HepG2 (cell line): Measurements from ENCODE around the gene HSPA1A. TPM values are rescaled to one million over a fixed set of nuclear protein-coding genes. Genes with fewer than 3 reads are reported as not detected.
A peak's percentile ranks its signal among the peaks of the same experiment; 100 is the strongest.

Experiments
- BHLHE40 ChIP-seq: IDR thresholded peaks from 2 replicates; pipeline ENCODE4 v1.6.1; 2011; ENCODE audit warnings: low read length, improper control_type of control experiment
- FOXC1 ChIP-seq: sonication (generic); formaldehyde crosslinking; IDR thresholded peaks from 2 replicates; pipeline ENCODE4 v1.8.0; 2022; ENCODE audit warnings: mild to moderate bottlenecking, missing genetic modification reagents, borderline replicate concordance
- GLI4 ChIP-seq: sonication (generic); formaldehyde crosslinking; IDR thresholded peaks from 2 replicates; pipeline ENCODE4 v1.5.1; 2020; ENCODE audit warnings: missing genetic modification reagents, mild to moderate bottlenecking, moderate library complexity, borderline replicate concordance
- PLSCR1 ChIP-seq: sonication (generic); formaldehyde crosslinking; IDR thresholded peaks from 2 replicates; pipeline ENCODE4 v1.5.0; 2020; ENCODE audit warnings: missing genetic modification reagents, mild to moderate bottlenecking, borderline replicate concordance
- RARG ChIP-seq: sonication (generic); formaldehyde crosslinking; IDR thresholded peaks from 2 replicates; pipeline ENCODE4 v1.4.0; 2020; ENCODE audit warnings: low read depth, mild to moderate bottlenecking, missing genetic modification reagents
- THYN1 ChIP-seq: sonication (generic); formaldehyde crosslinking; IDR thresholded peaks from 2 replicates; pipeline ENCODE4 v1.8.1; 2023; ENCODE audit warnings: low read depth, mild to moderate bottlenecking, moderate library complexity, missing genetic modification reagents, borderline replicate concordance
- ZNF597 ChIP-seq: sonication (generic); formaldehyde crosslinking; IDR thresholded peaks from 2 replicates; pipeline ENCODE4 v1.5.0; 2020; ENCODE audit warnings: missing genetic modification reagents
- ZNF7 ChIP-seq: IDR thresholded peaks from 2 replicates; pipeline ENCODE4 v1.6.1; 2016; ENCODE audit warnings: missing biosample characterization, missing genetic modification reagents
- ZNF841 ChIP-seq: sonication (generic); formaldehyde crosslinking; IDR thresholded peaks from 2 replicates; pipeline ENCODE4 v1.8.1; 2023; ENCODE audit warnings: missing genetic modification reagents, borderline replicate concordance
- polyA plus RNA-seq, 8 experiments: library from polyadenylated mRNA; depleted of rRNA in 3 of 8; stranded (reverse) in 7 of 8; unstranded in 1 of 8; fragments of >200 nt; fragmentation: Illumina TruSeq in 4 of 8; extraction: Trizol in 4 of 8; gene quantifications; 2 replicates each; pipeline versions ENCODE4 v1.2.1 to v1.2.3, GENCODE V29; 2011 to 2016; ENCODE audit warnings: low read depth in 4 of 8, missing spikeins in 1 of 8, mixed read lengths in 1 of 8; ENCODE audit not compliant: insufficient read depth in 1 of 8
- total RNA-seq, 5 experiments: library from RNA; depleted of rRNA; stranded (reverse); fragments of >200 nt; fragmentation: Illumina TruSeq; extraction: Trizol; gene quantifications; 2 replicates each; pipeline ENCODE4 v1.2.3, GENCODE V29; 2016; ENCODE audit warnings: low read depth in 1 of 5
- TF ChIP-seq, protein P1 (sequence below): sonication (generic); formaldehyde crosslinking; conservative IDR thresholded peaks from 2 replicates; pipeline ENCODE4 v1.4.0; 2020; ENCODE audit warnings: missing genetic modification reagents
- TF ChIP-seq, protein P2 (sequence below): sonication (generic); formaldehyde crosslinking; IDR thresholded peaks from 2 replicates; pipeline ENCODE4 v1.5.1; 2020; ENCODE audit warnings: mild to moderate bottlenecking, missing genetic modification reagents, moderate library complexity
- TF ChIP-seq, protein P3 (sequence below): sonication (generic); formaldehyde crosslinking; IDR thresholded peaks from 2 replicates; pipeline ENCODE4 v1.4.0; 2020; ENCODE audit warnings: mild to moderate bottlenecking, missing genetic modification reagents
- TF ChIP-seq, protein P4 (sequence below): sonication (generic); formaldehyde crosslinking; IDR thresholded peaks from 2 replicates; pipeline ENCODE4 v1.8.0; 2023; ENCODE audit warnings: mild to moderate bottlenecking, missing genetic modification reagents

Gene HSPA1A
- total and polyA plus RNA-seq, 2 of the 13 experiments (the other 11 are each of a cell fraction or from before 2014, with no cell fraction given): 44.5 to 85.0 TPM

GRCh38 chr6:31834367-31835250 is 19.3 kb downstream of the HSPA1A start (continued):
- TF ChIP-seq ZNF597 (peak; percentile 58; the same call in 1 of the 2 replicates), PLSCR1 (no peak), ZNF841 (CRISPR knock-in tag) (no peak), BHLHE40 (0 out of 2 replicates have a peak, but pooled peaks have one; percentile 12), ZNF7 (CRISPR knock-in tag) (no peak), FOXC1 (CRISPR knock-in tag) (peak; percentile 88), THYN1 (0 out of 2 replicates have a peak, but pooled peaks have one; percentile 67), GLI4 (CRISPR knock-in tag) (peak; percentile 47; the same call in 1 of the 2 replicates), RARG (CRISPR knock-in tag) (peak; percentile 97)
- TF ChIP-seq, protein P1, sequence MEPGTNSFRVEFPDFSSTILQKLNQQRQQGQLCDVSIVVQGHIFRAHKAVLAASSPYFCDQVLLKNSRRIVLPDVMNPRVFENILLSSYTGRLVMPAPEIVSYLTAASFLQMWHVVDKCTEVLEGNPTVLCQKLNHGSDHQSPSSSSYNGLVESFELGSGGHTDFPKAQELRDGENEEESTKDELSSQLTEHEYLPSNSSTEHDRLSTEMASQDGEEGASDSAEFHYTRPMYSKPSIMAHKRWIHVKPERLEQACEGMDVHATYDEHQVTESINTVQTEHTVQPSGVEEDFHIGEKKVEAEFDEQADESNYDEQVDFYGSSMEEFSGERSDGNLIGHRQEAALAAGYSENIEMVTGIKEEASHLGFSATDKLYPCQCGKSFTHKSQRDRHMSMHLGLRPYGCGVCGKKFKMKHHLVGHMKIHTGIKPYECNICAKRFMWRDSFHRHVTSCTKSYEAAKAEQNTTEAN (CRISPR knock-in tag): peak; percentile 78
- TF ChIP-seq, protein P2, sequence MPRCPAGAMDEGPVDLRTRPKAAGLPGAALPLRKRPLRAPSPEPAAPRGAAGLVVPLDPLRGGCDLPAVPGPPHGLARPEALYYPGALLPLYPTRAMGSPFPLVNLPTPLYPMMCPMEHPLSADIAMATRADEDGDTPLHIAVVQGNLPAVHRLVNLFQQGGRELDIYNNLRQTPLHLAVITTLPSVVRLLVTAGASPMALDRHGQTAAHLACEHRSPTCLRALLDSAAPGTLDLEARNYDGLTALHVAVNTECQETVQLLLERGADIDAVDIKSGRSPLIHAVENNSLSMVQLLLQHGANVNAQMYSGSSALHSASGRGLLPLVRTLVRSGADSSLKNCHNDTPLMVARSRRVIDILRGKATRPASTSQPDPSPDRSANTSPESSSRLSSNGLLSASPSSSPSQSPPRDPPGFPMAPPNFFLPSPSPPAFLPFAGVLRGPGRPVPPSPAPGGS (CRISPR knock-in tag): peak; percentile 76; the same call in 1 of the 2 replicates
- TF ChIP-seq, protein P3, sequence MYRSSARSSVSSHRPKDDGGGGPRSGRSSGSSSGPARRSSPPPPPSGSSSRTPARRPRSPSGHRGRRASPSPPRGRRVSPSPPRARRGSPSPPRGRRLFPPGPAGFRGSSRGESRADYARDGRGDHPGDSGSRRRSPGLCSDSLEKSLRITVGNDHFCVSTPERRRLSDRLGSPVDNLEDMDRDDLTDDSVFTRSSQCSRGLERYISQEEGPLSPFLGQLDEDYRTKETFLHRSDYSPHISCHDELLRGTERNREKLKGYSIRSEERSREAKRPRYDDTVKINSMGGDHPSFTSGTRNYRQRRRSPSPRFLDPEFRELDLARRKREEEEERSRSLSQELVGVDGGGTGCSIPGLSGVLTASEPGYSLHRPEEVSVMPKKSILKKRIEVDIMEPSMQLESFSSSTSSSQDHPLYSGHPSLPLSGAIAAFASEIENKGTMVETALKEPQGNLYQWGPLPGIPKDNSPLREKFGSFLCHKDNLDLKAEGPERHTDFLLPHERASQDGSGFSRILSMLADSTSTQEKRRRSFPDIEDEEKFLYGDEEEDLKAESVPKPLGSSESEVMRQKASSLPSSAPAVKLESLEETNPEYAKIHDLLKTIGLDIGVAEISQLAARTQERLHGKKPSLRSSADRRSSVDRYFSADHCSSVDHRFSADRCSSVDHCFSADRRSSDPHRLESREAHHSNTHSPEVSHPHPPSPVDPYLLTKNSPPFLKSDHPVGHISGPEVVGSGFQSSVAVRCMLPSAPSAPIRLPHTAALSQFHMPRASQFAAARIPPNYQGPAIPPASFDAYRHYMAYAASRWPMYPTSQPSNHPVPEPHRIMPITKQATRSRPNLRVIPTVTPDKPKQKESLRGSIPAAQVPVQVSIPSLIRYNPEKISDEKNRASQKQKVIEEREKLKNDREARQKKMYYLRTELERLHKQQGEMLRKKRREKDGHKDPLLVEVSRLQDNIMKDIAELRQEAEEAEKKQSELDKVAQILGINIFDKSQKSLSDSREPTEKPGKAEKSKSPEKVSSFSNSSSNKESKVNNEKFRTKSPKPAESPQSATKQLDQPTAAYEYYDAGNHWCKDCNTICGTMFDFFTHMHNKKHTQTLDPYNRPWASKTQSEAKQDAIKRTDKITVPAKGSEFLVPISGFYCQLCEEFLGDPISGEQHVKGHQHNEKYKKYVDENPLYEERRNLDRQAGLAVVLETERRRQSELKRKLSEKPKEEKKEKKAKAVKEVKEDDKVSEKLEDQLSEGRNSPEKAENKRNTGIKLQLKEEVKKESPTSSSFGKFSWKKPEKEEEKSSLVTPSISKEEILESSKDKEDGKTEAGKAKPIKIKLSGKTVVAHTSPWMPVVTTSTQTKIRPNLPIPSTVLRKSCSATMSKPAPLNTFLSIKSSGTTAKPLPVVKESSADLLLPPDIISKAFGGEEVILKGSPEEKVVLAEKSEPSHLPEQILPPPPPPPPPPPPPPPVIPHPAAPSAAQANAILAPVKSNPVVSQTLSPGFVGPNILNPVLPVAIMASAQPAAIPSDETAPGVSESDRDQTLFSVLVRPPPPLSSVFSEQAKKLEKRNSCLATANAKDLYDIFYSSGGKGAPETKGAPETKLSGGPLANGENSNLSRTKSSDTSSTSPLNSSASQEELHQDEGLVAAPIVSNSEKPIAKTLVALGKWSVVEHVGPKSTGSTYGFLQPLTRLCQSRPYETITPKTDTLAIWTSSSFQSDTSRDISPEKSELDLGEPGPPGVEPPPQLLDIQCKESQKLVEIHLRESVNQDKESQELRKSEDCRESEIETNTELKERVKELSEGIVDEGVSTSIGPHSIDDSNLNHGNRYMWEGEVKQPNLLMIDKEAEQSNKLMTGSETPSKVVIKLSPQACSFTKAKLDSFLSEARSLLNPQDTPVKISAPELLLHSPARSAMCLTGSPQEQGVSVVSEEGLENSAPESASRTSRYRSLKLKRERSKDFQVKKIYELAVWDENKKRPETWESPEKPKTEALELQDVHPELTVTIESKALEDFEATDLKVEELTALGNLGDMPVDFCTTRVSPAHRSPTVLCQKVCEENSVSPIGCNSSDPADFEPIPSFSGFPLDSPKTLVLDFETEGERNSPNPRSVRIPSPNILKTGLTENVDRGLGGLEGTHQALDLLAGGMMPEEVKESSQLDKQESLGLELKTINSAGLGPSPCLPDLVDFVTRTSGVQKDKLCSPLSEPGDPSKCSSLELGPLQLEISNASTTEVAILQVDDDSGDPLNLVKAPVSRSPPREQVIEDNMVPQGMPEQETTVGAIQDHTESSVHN (CRISPR knock-in tag): no peak
- TF ChIP-seq, protein P4, sequence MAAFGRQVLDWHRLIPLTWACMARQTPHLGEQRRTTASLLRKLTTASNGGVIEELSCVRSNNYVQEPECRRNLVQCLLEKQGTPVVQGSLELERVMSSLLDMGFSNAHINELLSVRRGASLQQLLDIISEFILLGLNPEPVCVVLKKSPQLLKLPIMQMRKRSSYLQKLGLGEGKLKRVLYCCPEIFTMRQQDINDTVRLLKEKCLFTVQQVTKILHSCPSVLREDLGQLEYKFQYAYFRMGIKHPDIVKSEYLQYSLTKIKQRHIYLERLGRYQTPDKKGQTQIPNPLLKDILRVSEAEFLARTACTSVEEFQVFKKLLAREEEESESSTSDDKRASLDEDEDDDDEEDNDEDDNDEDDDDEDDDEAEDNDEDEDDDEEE (CRISPR knock-in tag): peak; percentile 45; the same call in 1 of the 2 replicates
